Brain microvascular endothelial cell (primary cell): ENCODE measurements around the gene AP2B1.

Experiments used
- DNase-seq: peaks from one replicate; pipeline ENCODE4 v3.0.0-alpha.2; 2020
- H3K27ac ChIP-seq: fragments of 250-450 bp; sonication (Bioruptor Pico); 2 replicates; pipeline ENCODE4 v1.5.1; 2020; ENCODE audit warnings: mild to moderate bottlenecking, moderate library complexity
- H3K27me3 ChIP-seq: fragments of 250-450 bp; sonication (Bioruptor Pico); replicated peaks from 2 replicates; pipeline ENCODE4 v1.5.1; 2020; ENCODE audit warnings: mild to moderate bottlenecking
- H3K36me3 ChIP-seq: fragments of 250-450 bp; sonication (Bioruptor Pico); replicated peaks from 2 replicates; pipeline ENCODE4 v1.5.1; 2020; ENCODE audit warnings: mild to moderate bottlenecking
- H3K4me3 ChIP-seq: 2 replicates; pipeline ENCODE4 v1.5.1; 2011; ENCODE audit warnings: low read depth, mild to moderate bottlenecking, control low read depth, low read length, moderate library complexity
- CTCF ChIP-seq: IDR thresholded peaks from 2 replicates; pipeline ENCODE4 v1.5.1; 2011; ENCODE audit warnings: low read depth, mild to moderate bottlenecking, moderate library complexity, low read length, control low read depth, inconsistent platforms; ENCODE audit errors: missing control alignments
- in situ Hi-C: cut with HindIII; loops from 2 replicates; pipeline ENCODE4 v1.10.0; 2017; ENCODE audit warnings: low sequenced_read_pairs, low pct_ligation_motif_present

The AP2B1 gene

GRCh38 chr17:35714988-35715387 lies 127.9 kb downstream of the AP2B1 start:
- TF ChIP-seq CTCF = no peak
- DNase-seq = no peak
- in situ Hi-C loops = no loop called here
- no peak overlapping the region for H3K27ac ChIP-seq
- H3K4me3 ChIP-seq = no peak overlapping the region
- no peaks in the 10 kb centered on the region for H3K27me3 ChIP-seq
- peaks cover 35% of the 10 kb centered on the region for H3K36me3 ChIP-seq

- DNase-seq = no peak
- no peak for TF ChIP-seq CTCF
- in situ Hi-C loops = no loop called here
Observed at GRCh38 chr17:35715416-35715815, 128.3 kb downstream of the AP2B1 start.

GRCh38 chr17:35716173-35716572 lies 129.1 kb downstream of the AP2B1 start:
- TF ChIP-seq CTCF = no peak
- no peak overlapping the region for H3K4me3 ChIP-seq
- H3K27me3 ChIP-seq = no peaks in the 10 kb centered on the region
- in situ Hi-C loops = no loop called here
- no peak overlapping the region for H3K27ac ChIP-seq
- peaks cover 26% of the 10 kb centered on the region for H3K36me3 ChIP-seq
- DNase-seq = no peak

More at GRCh38 chr17:35715416-35715815, 128.3 kb downstream of the AP2B1 start:
- Histone ChIP-seq H3K27me3 (no peaks in the 10 kb centered on the region), H3K36me3 (peaks cover 31% of the 10 kb centered on the region), H3K27ac (no peak overlapping the region), H3K4me3 (no peak overlapping the region)

GRCh38 chr17:35716897-35717465 lies 129.9 kb downstream of the AP2B1 start:
- no peak for TF ChIP-seq CTCF
- H3K27ac ChIP-seq = no peak overlapping the region
- in situ Hi-C loops = no loop called here
- no peak for DNase-seq
- no peak overlapping the region for H3K4me3 ChIP-seq
- H3K36me3 ChIP-seq = peaks cover 27% of the 10 kb centered on the region
- H3K27me3 ChIP-seq = no peaks in the 10 kb centered on the region

GRCh38 chr17:35717475-35717874 lies 130.4 kb downstream of the AP2B1 start:
- no peak for DNase-seq
- Histone ChIP-seq H3K27me3 (no peaks in the 10 kb centered on the region), H3K36me3 (peaks cover 26% of the 10 kb centered on the region), H3K4me3 (no peak overlapping the region), H3K27ac (no peak overlapping the region)
- TF ChIP-seq CTCF = no peak
- in situ Hi-C loops = no loop called here

- in situ Hi-C loops = no loop called here
- no peak for DNase-seq
- no peaks in the 10 kb centered on the region for H3K27me3 ChIP-seq
- H3K36me3 ChIP-seq = peaks cover 26% of the 10 kb centered on the region
- no peak overlapping the region for H3K4me3 ChIP-seq
- H3K27ac ChIP-seq = no peak overlapping the region
- TF ChIP-seq CTCF = no peak
Observed at GRCh38 chr17:35723735-35724134, 136.6 kb downstream of the AP2B1 start.
